Gastroesophageal sphincter (tissue), 3 donors: ENCODE measurements around the gene DNASE2B.

ENCODE experiments used
- CTCF ChIP-seq, 4 experiments: fragments of 200-600 bp in 2 of 4; fragments of 450-650 bp in 2 of 4; sonication (generic) in 1 of 4; IDR thresholded peaks; one replicate each; pipeline ENCODE4 v1.5.1; 2017 to 2019; ENCODE audit warnings: antibody characterized with exemption in 4 of 4, mild to moderate bottlenecking in 2 of 4, moderate library complexity in 2 of 4
- EP300 ChIP-seq: sonication (generic); formaldehyde crosslinking; IDR thresholded peaks from one replicate; pipeline ENCODE4 v1.6.1; 2017; ENCODE audit warnings: antibody characterized with exemption, mild to moderate bottlenecking
- POLR2AphosphoS5 ChIP-seq: sonication (generic); formaldehyde crosslinking; IDR thresholded peaks from one replicate; pipeline ENCODE4 v1.6.1; 2017; ENCODE audit warnings: antibody characterized with exemption

- TF ChIP-seq POLR2AphosphoS5 (no peak), CTCF (IDR thresholded peaks at IDR 0.05) (no peak), EP300 (no peak)
Observed at GRCh38 chr1:84428235-84428634, 30.0 kb downstream of the DNASE2B start.
